Midbrain (tissue), 1 donor: Measurements from ENCODE around the gene MRPS12.
"Not testable (repeated sequence)": the region's sequence is repeated elsewhere in the genome, so short reads cannot be mapped to it uniquely, and the experiment has no call there.

Source experiments
- DNase-seq: peaks from one replicate; lab custom pipeline; 2025; lab: John Stamatoyannopoulos, UW

The MRPS12 gene

DNA sequence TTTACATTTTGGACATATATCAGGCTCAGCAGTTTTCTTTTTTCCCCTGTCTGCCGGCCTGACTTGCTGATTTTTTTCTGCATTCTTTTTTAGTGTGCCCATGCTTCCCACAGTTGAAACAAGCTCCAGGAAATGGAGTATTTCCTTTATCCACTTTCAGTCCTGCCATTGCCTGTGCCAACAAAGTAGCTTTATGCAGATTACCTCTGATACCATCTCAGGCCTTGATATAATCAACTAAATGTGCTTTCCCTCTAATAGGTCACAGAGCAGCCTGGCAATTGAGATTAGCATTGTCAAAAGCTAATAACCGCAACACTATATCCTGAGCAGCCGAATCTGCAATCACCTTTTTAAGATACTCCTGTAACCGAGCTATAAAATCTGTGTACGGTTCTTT, 9.2 kb downstream of the MRPS12 start:
- no peak for DNase-seq

DNA sequence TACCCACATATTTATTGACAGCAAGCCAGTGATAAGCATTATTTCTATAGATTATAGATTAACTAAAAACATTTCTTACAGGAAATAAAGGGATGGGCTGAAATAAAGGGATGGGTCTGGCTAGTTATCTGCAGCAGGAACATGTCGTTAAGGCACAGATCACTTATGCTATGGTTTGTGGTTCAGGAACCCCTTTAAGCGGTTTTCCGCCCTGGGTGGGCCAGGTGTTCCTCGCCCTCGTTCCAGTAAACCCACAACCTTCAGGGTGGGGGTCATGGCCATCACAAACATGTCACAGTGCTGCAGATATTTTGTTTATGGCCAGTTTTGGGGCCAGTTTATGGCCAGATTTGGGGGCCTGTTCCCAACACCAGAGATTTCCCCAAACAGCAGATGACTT, 10.7 kb downstream of the MRPS12 start:
- not testable (repeated sequence) for DNase-seq

DNA sequence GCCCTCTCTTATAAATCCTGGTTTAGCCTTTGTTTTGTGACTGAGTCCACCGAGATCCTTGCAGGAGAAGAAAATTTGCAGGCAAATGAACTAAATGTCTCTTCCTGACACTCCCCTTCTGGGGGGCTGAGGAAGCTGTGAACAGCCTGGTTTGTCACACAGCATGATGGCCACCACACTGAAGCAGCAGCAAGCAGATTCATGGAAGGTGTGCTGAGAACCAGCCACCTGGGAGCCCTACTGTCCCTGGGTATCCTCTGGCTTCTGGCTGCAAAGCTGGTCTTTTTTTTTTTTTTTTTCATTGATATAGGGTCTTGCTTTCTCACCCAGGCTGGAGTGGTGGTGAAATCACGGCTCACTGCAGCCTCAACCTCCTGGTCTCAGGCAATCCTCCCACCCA, 11.2 kb downstream of the MRPS12 start:
- no peak for DNase-seq

DNA sequence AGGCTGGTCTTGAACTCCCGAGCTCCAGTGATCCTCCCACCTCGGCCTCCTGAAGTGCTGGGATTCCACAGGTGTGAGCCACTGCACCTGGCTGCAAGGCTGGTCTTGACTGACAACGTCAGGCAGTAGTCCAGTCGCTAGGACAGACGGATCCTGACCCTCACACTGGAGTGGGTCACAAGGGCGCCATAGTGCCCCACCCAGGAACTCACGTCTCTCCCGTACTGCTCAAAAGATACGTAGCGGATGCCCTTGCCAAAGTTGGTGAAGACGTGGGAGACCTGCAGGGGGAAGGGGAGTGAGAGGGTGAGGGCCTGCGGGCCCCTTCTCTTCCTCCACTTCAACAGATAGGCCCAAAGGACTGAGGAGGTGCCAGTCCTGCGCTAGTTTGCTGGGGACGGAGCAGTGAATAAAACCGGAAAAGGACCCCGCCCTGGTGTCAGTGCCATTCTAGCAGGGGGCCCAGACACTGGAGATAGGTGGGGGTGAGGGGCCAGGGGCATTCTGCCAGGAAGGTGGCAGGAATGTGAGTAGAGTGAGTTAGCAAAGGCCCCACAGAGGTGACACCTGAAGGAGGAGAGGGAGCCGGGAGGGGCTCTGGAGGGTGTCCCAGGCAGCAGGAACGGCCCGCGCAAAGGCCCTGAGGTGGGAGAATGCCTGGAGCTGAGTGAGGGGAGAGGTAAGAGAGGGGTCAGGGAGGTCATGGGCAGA, 11.9 kb downstream of the MRPS12 start:
- no peak for DNase-seq

DNA sequence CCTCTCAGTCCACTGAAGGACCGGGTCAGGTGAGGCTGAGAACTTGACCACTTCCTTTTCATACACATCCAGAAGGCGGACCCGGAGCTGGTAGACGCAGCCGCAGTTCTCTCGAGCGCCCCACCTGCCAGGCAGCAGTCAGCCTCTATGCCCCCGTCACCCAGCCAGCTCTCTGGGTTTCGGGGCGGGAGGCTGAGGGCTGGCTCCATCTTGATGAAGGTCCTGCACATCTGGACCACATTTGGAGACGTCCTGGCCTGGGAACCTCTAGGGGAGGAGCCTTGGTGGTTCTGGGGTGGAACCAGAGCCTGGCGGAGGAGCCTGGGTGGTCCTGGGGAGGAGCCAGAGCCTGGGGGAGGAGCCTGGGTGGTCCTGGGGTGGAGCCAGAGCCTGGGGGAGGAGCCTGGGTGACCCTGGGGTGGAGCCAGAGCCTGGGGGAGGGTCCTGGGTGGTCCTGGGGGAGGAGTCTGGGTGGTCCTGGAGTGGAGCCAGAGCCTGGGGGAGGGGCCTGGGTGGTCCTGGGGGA, 14.3 kb downstream of the MRPS12 start:
- no peak for DNase-seq

DNA sequence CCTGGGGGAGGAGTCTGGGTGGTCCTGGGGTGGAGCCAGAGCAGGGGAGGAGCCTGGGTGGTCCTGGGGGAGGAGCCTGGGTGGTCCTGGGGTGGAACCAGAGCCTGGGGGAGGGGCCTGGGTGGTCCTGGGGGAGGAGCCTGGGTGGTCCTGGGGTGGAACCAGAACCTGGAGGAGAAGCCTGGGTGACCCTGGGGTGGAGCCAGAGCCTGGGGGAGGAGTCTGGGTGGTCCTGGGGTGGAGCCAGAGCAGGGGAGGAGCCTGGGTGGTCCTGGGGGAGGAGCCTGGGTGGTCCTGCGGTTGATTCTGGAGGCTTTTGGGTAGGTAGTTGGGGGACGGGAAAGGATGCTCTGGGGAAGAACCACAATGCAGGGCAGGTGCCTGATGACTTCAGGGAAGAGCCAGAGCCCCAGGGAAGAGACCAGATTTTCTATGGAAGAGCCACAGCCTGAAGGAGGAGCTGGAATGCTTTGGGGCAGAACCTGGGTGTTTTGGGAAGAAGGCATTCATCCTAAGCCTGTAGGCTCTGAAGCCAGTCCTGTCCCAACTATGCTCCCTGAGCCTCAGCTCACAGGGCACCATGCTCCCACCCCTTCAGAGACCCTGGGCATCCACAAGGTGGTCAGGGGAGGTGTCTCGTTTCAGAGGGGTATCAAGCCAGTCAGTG, 15.0 kb downstream of the MRPS12 start:
- no peak for DNase-seq

DNA sequence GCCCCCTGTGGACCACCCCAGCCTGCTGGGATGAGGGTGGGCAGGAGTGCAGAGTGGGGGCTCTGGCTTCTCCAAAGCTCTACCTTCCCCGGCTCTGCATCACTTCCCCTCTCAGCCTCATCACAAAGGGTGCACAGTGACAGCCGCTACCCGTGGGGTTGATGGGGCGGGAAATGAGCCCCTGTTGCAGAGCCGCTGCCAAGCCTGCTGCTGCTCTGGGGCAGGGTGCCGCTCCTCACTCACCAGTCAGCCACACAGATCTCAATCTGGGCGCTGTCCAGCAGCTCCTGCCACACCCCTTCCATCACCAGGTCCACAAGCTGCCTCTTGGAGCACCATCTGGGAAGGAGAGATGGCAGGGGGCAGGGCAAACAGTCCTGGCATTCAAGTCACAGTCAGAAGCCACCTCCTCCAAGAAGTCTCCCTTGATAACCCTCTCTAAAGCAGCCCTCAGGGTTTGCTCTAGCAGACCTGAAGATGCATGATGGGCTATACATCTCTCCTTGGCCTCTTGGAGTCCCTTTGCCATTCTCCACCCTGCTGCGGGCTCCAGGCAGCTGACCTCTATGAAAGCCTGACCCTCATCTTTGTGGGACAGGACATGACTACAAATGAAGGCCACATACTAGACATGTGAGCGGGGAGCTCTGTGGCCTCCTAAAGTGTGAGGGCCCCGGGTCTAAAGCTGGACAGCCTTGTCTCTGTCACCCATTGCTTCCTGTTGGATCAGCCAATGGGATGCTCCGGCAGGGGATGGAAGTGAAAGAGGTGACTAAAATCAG, 15.7 kb downstream of the MRPS12 start:
- no peak for DNase-seq

DNA sequence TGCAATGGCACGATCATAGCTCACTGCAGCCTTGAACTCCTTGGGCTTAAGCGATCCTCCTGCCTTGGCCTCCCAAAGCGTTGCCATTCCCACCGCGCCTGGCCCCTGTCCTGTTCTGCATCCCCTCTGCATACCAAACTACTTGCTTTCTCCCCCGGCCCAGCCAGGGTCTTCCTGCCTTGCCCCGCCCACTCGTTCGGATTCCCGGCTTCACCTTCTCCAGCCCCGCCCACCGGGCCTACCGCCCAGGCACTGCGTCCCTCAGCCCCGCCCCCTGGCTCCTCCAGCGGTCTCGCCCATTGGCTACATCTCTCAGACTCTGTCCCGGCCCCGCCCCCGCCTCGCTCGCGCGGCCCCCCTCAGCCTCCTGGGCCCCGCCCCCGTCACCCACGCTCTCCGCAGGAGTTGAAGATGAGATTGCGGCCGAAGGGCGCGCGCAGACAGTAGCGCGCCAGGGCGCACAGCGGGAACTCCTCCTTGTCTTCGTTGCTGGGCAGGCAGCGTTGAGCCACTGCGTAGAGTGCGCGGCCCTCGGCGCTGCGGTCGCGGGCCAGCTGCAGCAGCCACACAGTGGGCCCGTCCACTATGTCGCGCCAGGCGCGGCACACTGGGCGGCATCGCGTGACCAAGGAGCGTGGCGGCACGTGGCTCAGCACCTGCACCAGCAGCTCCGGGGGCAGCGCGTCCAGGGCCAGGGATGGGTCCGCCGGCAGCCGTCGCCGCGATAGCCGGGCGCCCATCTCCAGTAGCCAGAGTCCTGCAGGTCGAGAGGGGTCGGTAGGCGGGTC, 19.0 kb downstream of the MRPS12 start:
- DNase-seq, result peak; percentile 79

DNA sequence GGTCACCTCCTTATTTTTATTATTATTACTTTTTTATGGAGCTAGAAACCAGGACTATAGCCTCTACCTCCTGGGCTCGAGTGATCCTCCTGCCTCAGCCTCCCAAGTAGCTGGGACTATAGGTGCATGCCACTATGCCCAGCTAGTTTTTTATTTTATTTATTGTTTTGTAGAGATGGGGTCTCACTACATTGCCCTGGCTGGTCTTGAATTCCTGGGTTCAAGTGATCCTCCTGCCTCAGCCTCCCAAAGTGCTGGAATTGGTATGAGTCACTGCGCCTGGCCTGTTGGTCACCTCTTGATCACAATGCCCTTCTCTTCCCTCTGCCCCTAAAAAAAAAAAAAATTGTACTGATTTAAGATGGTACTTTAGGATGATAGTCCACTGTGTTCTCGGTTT, 20.4 kb downstream of the MRPS12 start:
- DNase-seq, result no peak

DNA sequence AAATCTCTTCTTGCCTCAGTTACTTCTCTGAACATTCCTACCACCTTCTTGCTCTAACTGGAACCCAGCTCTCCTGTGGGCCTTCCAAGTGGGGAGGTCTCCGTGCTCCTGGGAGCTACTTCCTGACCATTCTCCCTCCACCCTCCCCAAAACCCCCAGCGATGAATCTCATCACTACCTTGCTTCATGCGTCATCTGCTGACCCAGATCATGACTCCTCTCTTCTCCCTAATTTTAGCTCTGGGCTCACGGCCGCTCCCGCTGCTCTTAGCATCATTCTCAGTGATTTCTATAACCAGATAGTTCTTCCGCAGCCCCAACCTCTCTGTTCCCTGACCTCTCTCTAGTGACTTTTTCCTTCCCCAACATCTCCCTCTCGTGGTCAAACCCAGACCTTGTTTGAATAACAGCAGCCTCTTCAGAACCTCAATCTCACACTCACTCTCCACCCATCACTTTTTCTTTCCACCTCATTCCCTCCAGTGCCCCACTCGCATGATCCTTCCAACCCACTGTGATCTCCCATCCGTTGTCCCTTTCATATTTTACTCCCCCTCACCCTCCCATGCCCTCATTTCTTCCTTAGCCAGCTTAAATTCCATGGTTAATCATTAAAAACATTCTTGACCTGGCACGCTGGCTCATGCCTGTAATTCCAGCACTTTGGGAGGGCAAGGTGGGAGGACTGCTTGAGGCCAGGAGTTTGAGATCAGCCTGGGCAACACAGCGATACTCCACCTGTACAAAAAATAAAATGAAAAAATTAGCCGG, 21.8 kb downstream of the MRPS12 start:
- DNase-seq, result peak; percentile 25

DNA sequence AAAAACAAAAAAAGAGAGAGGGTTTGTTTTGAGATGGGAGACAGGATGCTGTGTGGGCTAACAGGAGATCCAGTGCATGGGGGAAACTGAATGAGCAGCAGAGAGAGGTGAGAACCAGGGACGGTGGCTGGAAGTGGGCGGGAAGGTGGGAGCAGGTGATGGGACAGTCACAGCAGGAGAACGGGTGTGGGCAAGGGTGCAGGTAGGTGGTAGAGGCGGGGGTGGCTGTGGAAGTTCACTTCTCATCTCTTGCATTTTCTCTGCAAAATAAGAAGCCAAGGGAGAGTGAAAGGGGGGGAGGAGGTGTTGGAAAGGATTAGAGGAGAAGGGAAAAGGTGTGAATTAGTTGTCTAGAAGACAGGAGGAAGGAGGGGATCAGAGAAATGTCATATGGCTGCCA, 22.9 kb downstream of the MRPS12 start:
- no peak for DNase-seq

DNA sequence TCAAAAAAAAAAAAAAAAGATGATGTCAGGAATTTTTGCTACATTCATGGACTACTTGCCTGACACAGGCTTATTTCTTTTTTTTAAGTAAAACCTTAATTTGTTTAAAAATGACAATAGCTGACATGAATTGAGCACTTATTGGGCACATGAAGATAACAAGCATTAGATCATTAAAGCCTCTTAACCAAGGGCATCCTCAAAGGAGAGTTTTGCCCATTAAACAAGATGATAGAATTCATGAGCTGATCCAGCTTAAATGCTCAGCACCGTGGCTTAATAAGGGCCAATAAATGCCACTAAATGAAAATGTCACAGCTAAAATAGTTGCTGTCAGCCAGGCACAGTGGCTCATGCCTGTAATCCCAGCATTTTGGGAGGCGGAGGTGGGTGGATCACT, 25.5 kb downstream of the MRPS12 start:
- no peak for DNase-seq

DNA sequence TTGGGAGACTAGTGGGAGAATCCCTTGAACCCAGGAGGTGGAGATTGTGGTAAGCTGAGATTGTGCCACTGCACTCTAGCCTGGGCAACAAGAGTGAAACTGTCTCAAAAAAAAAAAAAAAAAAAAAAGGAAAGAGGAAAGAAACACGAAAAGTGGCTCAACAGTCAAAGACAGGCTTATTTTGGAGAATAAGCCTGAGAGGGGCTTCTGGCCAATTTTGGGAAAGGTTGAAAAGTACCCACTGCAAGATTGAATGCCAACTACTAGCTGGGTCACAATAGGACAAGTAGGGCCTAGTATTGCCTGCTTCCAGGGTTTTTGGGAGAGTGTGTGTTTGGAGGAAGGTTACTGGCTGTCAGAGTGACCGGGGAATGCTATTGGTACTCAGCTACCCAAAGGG, 27.6 kb downstream of the MRPS12 start:
- DNase-seq, result no peak

DNA sequence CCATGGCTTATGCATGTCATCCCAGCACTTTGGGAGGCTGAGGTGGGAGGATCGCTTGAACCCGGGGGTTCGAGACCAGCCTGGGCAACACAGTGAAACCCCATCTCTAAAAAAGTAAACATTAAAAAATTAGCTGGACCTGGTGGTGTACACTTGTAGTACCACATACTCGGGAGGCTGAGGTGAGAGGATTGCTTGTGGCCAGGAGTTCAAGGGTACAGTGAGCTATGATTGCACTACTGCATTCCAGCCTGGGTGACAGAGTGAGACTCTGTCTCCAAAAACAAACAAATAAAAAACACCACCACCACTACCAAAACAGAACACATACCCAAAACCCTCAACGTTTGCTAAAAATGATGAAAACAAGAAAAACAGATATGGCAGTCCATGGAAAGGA, 28.9 kb downstream of the MRPS12 start:
- DNase-seq, result no peak

DNA sequence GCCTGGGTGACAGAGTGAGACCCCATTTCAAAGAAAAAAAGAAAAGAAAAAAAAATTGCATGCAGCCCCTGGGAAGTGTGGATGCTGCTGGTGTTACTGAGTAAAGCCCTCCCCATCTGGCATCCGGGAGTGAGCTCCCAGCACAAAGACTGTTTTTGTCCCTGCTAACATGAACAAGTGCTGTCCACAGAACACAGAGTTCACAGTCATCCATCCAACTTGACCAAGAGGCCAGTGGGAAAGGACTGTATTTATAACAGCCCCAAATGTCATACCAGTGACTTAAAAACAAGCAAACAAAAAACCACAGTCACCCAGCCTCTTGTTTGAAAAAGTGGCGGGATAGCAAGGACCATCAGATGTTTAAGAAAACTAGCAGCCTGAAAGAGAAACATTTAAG, 34.0 kb downstream of the MRPS12 start:
- DNase-seq, result no peak

DNA sequence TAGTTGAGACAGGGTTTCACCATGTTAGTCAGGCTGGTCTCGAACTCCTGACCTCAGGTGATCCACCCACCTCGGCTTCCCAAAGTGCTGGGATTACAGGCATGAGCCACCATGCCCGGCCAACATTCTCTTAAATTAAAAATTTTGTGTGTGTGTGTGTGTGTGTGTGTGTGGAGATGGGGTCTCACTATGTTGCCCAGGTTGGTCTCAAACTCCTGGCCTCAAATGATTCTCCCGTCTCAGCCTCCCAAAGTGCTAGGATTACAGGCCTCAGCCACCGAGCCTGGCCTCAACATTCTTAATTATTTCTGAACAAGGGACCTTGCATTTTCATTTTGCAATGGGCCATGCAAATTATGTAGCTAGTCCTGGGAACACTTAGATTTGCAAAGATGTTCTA, 35.4 kb downstream of the MRPS12 start:
- not testable (repeated sequence) for DNase-seq

DNA sequence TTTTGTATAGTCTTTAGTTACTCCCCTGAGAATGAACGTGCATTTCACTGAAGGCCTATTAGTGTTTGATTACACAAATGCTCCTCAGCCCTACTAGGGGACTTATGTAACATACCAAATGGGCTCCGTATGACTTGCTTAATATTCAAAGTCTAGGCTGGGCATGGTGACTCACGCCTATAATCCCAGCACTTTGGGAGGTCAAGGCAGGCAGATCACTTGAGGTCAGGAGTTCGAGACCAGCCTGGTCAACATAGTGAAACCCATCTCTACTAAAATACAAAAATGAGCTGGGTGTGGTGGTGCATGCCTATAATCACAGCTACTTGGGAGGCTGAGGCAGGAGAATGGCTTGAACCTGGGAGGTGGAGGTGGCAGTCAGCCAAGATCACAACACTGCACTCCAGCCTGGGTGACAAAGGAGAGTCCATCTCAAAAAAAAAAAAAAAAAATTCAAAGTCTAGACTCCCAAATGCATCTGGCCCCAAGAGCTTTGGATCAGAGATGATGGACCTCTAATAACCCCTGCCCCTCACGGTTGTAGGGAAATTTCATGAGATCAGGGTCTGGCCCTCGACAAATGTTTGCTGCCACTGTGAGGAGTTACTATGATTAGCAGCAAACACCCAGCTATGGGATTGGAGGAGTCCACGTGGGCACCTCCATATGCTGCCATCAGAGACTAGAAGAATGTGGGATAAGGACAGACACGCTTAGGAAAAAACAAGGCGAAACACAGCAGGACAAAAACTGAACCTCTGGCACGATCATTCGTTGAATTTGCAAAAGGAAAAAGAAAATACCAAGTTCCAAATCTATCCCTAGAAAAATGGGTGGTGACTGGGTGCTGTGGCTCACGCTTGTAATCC, 40.2 kb downstream of the MRPS12 start:
- no peak for DNase-seq

DNA sequence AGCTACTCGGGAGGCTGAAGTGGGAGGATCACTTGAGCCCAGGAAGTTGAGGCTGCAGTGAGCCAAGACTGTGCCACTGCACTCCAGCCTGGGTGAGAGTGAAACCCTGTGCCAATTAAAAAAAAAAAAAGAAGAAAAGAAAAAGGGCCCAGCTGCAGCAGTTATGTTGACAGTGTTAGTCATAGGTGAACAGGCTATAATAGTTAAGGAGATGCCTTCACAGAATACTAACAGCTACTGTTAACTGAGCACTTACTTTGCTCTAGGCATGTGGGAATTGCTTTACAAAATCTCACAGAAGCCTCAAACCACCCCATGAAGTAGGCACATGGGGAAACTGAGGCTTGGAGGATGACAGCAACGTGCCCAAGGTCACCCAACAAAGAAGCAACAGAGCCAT, 40.9 kb downstream of the MRPS12 start:
- no peak for DNase-seq

DNA sequence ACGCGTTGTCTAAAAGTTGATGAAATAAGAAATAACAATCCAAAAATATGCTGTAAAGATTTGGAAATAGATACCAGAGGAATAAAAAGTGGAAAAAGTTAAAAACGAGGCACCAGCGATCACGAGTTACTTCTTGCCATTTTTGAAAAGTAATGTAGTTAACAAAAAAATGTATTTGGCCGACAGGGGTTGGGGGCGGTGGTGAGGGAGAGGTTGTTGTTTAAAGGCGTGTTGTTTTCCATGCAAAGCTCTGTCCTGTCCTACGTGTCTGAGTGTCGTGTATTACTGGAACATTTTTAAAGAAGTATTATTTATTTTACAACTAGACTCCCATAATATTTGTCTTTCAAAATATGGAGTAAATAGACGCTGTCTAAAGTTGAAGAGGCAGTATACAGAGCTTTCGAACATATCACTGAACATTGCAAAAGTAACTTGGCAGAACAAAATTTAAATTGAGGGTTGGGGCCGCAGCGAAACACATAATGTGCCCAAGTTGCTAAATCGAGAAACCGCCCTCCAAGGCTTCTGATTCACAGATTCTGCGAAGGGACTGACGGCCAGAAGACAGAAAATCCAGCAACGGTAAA, 44.0 kb downstream of the MRPS12 start:
- DNase-seq, result no peak
